ENCODE measurements around the gene DAAM1. TPM values are rescaled to one million over a fixed set of nuclear protein-coding genes. Genes with fewer than 3 reads are reported as not detected.
A peak's percentile ranks its signal among the peaks of the same experiment; 100 is the strongest.

DAAM1 gene
- total RNA-seq, 1 donor from 2014 or later, result 64.3 TPM

DNA sequence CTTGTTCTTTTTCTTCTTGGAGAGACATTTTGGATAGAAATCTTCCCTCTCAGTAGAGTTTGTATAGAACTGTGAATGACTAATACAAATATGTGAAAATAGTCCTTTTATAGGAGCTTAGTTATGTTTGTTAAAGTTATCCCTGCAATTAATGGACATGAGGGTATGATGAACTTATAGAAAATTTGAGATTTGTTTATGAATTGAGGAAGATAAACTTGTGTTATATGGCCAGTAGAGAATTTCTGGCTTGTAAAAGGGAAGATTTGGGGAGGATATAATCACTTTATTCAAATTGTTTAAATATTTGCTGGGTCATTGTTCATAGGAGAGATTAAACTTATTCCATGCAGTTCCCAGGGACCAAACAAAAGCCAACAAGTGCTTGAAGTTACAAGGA is 119.6 kb downstream of the DAAM1 start:
- H3K9me3 Mint-ChIP-seq, result no peaks in the 10 kb centered on the region
- peaks cover 7% of the 10 kb centered on the region for H3K36me3 Mint-ChIP-seq
- no peaks in the 10 kb centered on the region for H3K27me3 Mint-ChIP-seq
- no peak for DNase-seq (ENCODE audit: extremely low spot score, unreplicated experiment)
- H3K4me3 Mint-ChIP-seq, result no peak overlapping the region
- TF ChIP-seq, protein P1, sequence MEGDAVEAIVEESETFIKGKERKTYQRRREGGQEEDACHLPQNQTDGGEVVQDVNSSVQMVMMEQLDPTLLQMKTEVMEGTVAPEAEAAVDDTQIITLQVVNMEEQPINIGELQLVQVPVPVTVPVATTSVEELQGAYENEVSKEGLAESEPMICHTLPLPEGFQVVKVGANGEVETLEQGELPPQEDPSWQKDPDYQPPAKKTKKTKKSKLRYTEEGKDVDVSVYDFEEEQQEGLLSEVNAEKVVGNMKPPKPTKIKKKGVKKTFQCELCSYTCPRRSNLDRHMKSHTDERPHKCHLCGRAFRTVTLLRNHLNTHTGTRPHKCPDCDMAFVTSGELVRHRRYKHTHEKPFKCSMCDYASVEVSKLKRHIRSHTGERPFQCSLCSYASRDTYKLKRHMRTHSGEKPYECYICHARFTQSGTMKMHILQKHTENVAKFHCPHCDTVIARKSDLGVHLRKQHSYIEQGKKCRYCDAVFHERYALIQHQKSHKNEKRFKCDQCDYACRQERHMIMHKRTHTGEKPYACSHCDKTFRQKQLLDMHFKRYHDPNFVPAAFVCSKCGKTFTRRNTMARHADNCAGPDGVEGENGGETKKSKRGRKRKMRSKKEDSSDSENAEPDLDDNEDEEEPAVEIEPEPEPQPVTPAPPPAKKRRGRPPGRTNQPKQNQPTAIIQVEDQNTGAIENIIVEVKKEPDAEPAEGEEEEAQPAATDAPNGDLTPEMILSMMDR (conservative IDR thresholded peaks at IDR 0.05), result no peak
- H3K27ac Mint-ChIP-seq, result no peak overlapping the region
- H3K4me1 Mint-ChIP-seq (ENCODE audit: unreplicated experiment), result peaks cover 35% of the 10 kb centered on the region

DNA sequence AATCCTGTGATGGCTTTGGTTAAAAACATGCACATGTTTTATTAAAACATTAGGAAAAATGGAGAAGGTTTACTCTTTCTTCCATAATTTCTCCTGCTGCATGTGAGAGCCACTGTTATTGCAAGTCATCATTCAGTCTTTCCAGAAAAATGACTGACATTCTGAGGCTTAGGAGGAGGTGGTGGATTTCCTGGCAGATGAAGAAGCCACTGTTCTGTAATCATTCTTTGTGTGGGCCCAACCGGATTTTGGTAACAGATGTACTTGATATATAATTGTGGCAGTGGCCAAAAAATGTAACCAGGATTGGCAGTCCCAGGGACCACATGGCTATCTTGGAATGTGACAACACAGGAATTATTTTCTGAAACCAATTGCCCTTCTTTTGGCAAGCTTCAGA is 120.2 kb downstream of the DAAM1 start:
- Mint-ChIP-seq H3K4me3 (no peak overlapping the region), H3K9me3 (no peaks in the 10 kb centered on the region), H3K4me1 (ENCODE audit: unreplicated experiment) (peaks cover 41% of the 10 kb centered on the region), H3K27me3 (no peaks in the 10 kb centered on the region), H3K27ac (no peak overlapping the region), H3K36me3 (peaks cover 7% of the 10 kb centered on the region)
- DNase-seq (ENCODE audit: extremely low spot score, unreplicated experiment), result no peak
- TF ChIP-seq, protein P1 (conservative IDR thresholded peaks at IDR 0.05), result no peak

DNA sequence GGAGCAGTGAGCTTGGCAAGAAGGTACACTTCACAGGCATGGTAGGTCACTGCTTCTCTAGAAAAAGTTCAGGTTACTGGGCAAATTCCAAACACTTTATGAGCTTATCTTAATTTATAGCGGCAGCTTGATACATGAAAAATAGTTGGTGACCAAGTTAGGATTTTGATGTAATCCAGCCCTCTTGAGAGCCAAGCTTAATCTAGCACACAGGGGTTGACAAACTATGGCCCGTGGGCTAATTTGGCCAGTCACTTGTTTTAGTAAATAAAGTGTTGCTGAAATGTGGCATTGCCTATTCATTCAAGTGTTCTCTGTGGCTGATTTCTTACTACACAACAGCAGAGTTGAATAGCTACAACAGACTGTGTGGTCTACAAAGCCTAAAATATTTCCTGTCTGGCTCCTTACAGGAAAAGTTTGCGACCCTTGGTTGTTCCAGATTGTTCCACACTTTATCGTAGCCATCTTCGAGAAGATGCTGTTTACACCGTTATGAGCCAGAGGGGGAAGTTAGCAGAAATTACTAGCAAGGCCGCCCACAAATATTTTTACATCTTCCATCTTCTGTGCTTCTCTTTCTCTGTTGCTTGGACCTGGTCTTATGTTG is 120.9 kb downstream of the DAAM1 start:
- Mint-ChIP-seq H3K27ac (no peak overlapping the region), H3K27me3 (no peaks in the 10 kb centered on the region), H3K4me3 (no peak overlapping the region), H3K4me1 (ENCODE audit: unreplicated experiment) (peaks cover 41% of the 10 kb centered on the region), H3K36me3 (peaks cover 7% of the 10 kb centered on the region), H3K9me3 (no peaks in the 10 kb centered on the region)
- TF ChIP-seq, protein P1 (conservative IDR thresholded peaks at IDR 0.05), result no peak
- no peak for DNase-seq (ENCODE audit: extremely low spot score, unreplicated experiment)

DNA sequence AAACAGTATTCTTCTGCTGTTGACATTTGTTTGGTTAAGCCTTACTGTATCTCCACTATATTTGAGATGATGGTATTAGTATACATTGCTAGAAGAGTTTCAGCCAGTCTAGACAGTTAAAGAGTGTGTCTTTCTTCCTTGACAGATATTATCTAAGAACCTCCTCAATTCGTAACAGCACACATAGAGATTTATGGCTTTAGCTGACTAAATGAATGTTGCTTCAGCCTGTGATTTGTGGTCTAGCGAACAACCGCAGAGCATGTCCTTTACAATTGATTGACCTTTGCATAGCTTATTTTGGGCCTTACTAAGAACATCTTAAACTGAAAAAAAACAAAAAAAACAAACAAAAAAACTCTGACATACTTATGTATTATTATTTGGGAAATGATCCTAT is 122.2 kb downstream of the DAAM1 start:
- no peaks in the 10 kb centered on the region for H3K9me3 Mint-ChIP-seq
- no peaks in the 10 kb centered on the region for H3K27me3 Mint-ChIP-seq
- H3K36me3 Mint-ChIP-seq, result peaks cover 7% of the 10 kb centered on the region
- no peak for DNase-seq (ENCODE audit: extremely low spot score, unreplicated experiment)
- peaks cover 33% of the 10 kb centered on the region for H3K4me1 Mint-ChIP-seq (ENCODE audit: unreplicated experiment)
- peak overlapping the region; percentile 13 for H3K4me3 Mint-ChIP-seq
- peak overlapping the region; percentile 26 for H3K27ac Mint-ChIP-seq
- TF ChIP-seq, protein P1 (conservative IDR thresholded peaks at IDR 0.05), result no peak

DNA sequence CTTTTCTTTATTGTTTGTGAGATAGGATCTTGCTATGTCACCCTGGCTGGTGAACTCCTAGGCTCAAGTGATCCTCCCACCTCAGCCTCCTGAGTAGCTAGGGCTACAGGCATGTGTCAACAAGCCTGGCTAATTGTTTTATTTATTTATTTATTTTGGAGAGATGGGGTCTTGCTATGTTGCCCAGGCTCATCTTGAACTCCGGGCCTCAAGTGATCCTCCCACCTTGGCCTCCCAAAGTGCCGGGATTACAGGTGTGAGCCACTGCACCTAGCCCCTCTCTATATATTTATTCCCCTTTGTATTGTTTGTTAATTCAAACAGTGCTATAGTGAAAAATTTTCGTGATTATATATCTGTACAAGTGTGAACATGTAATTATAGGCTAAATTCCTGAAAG is 123.3 kb downstream of the DAAM1 start:
- Mint-ChIP-seq H3K27me3 (no peaks in the 10 kb centered on the region), H3K4me3 (no peak overlapping the region), H3K36me3 (peaks cover 7% of the 10 kb centered on the region), H3K4me1 (ENCODE audit: unreplicated experiment) (peaks cover 24% of the 10 kb centered on the region), H3K9me3 (no peaks in the 10 kb centered on the region), H3K27ac (no peak overlapping the region)
- TF ChIP-seq, protein P1 (conservative IDR thresholded peaks at IDR 0.05), result no peak
- DNase-seq (ENCODE audit: extremely low spot score, unreplicated experiment), result no peak
